Hair follicle dermal papilla cell (primary cell): ENCODE data around the gene PLBD1. TPM values are rescaled to one million over a fixed set of nuclear protein-coding genes. Genes with fewer than 3 reads are reported as not detected.

ENCODE experiments used
- small RNA-seq: library from RNA; depleted of rRNA; stranded (forward); fragments of <200 nt; gene quantifications from one replicate; pipeline ENCODE3, GENCODE V24; 2012
- total RNA-seq: library from RNA; depleted of rRNA; stranded (reverse); fragments of >200 nt; gene quantifications from 2 replicates; pipeline ENCODE4 v1.2.3, GENCODE V29; 2012

Gene PLBD1, protein sequence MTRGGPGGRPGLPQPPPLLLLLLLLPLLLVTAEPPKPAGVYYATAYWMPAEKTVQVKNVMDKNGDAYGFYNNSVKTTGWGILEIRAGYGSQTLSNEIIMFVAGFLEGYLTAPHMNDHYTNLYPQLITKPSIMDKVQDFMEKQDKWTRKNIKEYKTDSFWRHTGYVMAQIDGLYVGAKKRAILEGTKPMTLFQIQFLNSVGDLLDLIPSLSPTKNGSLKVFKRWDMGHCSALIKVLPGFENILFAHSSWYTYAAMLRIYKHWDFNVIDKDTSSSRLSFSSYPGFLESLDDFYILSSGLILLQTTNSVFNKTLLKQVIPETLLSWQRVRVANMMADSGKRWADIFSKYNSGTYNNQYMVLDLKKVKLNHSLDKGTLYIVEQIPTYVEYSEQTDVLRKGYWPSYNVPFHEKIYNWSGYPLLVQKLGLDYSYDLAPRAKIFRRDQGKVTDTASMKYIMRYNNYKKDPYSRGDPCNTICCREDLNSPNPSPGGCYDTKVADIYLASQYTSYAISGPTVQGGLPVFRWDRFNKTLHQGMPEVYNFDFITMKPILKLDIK
- total RNA-seq: 1.9 and 3.1 TPM in 2 replicates

DNA sequence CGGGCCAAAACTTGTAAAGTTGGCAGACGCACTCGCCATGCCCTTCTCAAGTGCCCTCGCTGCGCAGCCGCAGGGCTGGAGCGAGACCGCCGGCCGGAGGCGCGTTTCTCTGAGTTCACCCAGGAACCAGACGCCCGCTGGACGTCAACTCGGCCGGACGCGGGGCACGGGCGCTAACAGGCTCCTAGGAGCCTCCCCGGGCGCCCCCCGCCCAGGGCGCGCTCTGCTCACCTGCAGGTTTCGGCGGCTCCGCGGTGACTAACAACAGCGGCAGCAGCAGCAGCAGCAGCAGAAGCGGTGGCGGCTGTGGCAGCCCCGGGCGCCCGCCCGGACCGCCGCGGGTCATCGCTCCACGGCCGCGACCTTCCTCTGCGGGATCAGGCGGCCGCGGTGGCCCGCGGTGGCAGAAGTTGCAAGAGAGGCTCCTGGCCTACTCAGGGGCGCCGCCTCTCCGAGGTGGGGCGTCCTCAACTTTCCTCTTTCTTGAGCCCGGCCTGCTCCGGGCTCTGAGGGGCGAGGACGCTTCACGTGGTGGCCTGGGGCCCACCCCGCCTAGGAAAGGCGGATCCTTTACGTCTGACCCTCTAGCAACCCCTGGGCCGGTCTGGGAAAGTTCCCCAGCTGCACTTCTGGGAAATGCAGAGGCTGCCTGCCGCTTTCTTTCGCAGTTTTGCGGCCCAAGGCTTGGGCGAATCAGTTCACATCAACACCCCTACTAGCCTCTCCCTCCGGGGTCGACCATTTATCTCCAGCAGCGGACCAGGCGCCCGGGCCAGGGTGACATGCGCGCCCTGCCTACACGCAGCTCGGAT is at the start of gene PLBD1:
Gene PLBD1, minus strand, starts transcription at position 533 of the 812 bp plus-strand sequence. Its CDS starts 187 bp downstream, at position 346.

Small RNAs within 50 kb of the gene (small RNA-seq; reads per million reads assigned to genes)
- not detected for gene RN7SKP134

Other genes starting within 250 kb of the PLBD1 start
- 36.4 and 45.8 TPM in 2 replicates for gene ATF7IP, start 202.2 kb downstream of the PLBD1 start, total RNA-seq
- gene GUCY2C, start 128.7 kb upstream of the PLBD1 start, total RNA-seq: not detected in 2 replicates
- gene WBP11, start 235.6 kb upstream of the PLBD1 start, total RNA-seq: 10.0 and 12.3 TPM in 2 replicates
- 0.49 and 0.65 TPM in 2 replicates for gene C12orf60, start 235.8 kb upstream of the PLBD1 start, total RNA-seq
- gene SMCO3, start 246.3 kb upstream of the PLBD1 start, total RNA-seq: not detected in 2 replicates